ENCODE measurements around the gene OTX1. TPM values are rescaled to one million over a fixed set of nuclear protein-coding genes. Genes with fewer than 3 reads are reported as not detected.
"Not testable (repeated sequence)": the region's sequence is repeated elsewhere in the genome, so short reads cannot be mapped to it uniquely, and the experiment has no call there.

OTX1 gene
- total RNA-seq, 3 donors from 2014 or later = 0.22 TPM; not detected in 2

- intact Hi-C loops (cut with DNase I, micrococcal nuclease) = no loop called here
- Histone ChIP-seq H3K4me1 (ENCODE audit: low read depth) (no peaks in the 10 kb centered on the region), H3K4me3 (no peak overlapping the region), H3K9me3 (no peaks in the 10 kb centered on the region), H3K36me3 (ENCODE audit: low read depth) (no peaks in the 10 kb centered on the region)
- no peak for TF ChIP-seq CTCF (IDR thresholded peaks at IDR 0.05)
- ATAC-seq (peak; percentile 57), DNase-seq (no peak)
Observed at GRCh38 chr2:63009490-63009889, 41.1 kb upstream of the OTX1 start.

GRCh38 chr2:63012541-63012940, 38.1 kb upstream of the OTX1 start:
- Histone ChIP-seq H3K36me3 (ENCODE audit: low read depth) (no peaks in the 10 kb centered on the region), H3K4me1 (ENCODE audit: low read depth) (no peaks in the 10 kb centered on the region), H3K4me3 (no peak overlapping the region), H3K9me3 (no peaks in the 10 kb centered on the region)
- DNase-seq (no peak), ATAC-seq (no peak)
- TF ChIP-seq CTCF (IDR thresholded peaks at IDR 0.05) = no peak
- intact Hi-C loops (cut with DNase I, micrococcal nuclease) = no loop called here

- intact Hi-C loops (cut with DNase I, micrococcal nuclease) = no loop called here
- TF ChIP-seq CTCF (IDR thresholded peaks at IDR 0.05) = no peak
- no peak overlapping the region for H3K4me3 ChIP-seq
- no peak for DNase-seq
- no peak for ATAC-seq
- no peaks in the 10 kb centered on the region for H3K36me3 ChIP-seq (ENCODE audit: low read depth)
- H3K4me1 ChIP-seq (ENCODE audit: low read depth) = no peaks in the 10 kb centered on the region
- no peaks in the 10 kb centered on the region for H3K9me3 ChIP-seq
Observed at GRCh38 chr2:63013438-63013837, 37.2 kb upstream of the OTX1 start.

GRCh38 chr2:63015389-63015788, 35.2 kb upstream of the OTX1 start:
- intact Hi-C loops (cut with DNase I, micrococcal nuclease) = no loop called here
- ATAC-seq (no peak), DNase-seq (no peak)
- Histone ChIP-seq H3K4me1 (ENCODE audit: low read depth) (no peaks in the 10 kb centered on the region), H3K9me3 (no peaks in the 10 kb centered on the region), H3K36me3 (ENCODE audit: low read depth) (no peaks in the 10 kb centered on the region), H3K4me3 (no peak overlapping the region)
- TF ChIP-seq CTCF (IDR thresholded peaks at IDR 0.05) = no peak

GRCh38 chr2:63018439-63018838, 32.2 kb upstream of the OTX1 start:
- TF ChIP-seq CTCF (IDR thresholded peaks at IDR 0.05) = no peak
- intact Hi-C loops (cut with DNase I, micrococcal nuclease) = no loop called here
- no peak for ATAC-seq
- no peaks in the 10 kb centered on the region for H3K4me1 ChIP-seq (ENCODE audit: low read depth)
- H3K36me3 ChIP-seq (ENCODE audit: low read depth) = no peaks in the 10 kb centered on the region
- no peak overlapping the region for H3K4me3 ChIP-seq
- H3K9me3 ChIP-seq = no peaks in the 10 kb centered on the region
- no peak for DNase-seq

GRCh38 chr2:63019686-63020085, 30.9 kb upstream of the OTX1 start:
- H3K4me1 ChIP-seq (ENCODE audit: low read depth); H3K4me3 ChIP-seq; H3K9me3 ChIP-seq; DNase-seq; intact Hi-C loops (cut with DNase I, micrococcal nuclease); ATAC-seq; H3K36me3 ChIP-seq (ENCODE audit: low read depth): not testable (repeated sequence)

Measured in mucosa of descending colon (tissue), 3 donors.